ENCODE measurements around the gene HSD17B14. TPM values are rescaled to one million over a fixed set of nuclear protein-coding genes. Genes with fewer than 3 reads are reported as not detected.

Gene HSD17B14
- total and polyA plus RNA-seq, 9 of the 15 experiments (the other 6 are each of a cell fraction or from before 2014, with no cell fraction given): 0.16 TPM; not detected in 8

DNA sequence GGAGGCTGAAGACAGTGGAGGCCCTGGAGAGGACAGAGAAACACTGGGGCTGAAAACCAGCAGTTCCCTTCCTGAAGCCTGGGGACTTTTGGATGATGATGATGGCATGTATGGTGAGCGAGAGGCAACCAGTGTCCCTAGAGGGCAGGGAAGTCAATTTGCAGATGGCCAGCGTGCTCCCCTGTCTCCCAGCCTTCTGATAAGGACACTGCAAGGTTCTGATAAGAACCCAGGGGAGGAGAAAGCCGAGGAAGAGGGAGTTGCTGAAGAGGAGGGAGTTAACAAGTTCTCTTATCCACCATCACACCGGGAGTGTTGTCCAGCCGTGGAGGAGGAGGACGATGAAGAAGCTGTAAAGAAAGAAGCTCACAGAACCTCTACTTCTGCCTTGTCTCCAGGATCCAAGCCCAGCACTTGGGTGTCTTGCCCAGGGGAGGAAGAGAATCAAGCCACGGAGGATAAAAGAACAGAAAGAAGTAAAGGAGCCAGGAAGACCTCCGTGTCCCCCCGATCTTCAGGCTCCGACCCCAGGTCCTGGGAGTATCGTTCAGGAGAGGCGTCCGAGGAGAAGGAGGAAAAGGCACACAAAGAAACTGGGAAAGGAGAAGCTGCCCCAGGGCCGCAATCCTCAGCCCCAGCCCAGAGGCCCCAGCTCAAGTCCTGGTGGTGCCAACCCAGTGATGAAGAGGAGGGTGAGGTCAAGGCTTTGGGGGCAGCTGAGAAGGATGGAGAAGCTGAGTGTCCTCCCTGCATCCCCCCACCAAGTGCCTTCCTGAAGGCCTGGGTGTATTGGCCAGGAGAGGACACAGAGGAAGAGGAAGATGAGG, 37.4 kb upstream of the HSD17B14 start (continued):
- TF ChIP-seq, protein P1, sequence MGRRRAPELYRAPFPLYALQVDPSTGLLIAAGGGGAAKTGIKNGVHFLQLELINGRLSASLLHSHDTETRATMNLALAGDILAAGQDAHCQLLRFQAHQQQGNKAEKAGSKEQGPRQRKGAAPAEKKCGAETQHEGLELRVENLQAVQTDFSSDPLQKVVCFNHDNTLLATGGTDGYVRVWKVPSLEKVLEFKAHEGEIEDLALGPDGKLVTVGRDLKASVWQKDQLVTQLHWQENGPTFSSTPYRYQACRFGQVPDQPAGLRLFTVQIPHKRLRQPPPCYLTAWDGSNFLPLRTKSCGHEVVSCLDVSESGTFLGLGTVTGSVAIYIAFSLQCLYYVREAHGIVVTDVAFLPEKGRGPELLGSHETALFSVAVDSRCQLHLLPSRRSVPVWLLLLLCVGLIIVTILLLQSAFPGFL (CRISPR knock-in tag; IDR thresholded peaks at IDR 0.05): no peak
- TF ChIP-seq ZNF282 (CRISPR knock-in tag; IDR thresholded peaks at IDR 0.05): no peak
- TF ChIP-seq, protein P2, sequence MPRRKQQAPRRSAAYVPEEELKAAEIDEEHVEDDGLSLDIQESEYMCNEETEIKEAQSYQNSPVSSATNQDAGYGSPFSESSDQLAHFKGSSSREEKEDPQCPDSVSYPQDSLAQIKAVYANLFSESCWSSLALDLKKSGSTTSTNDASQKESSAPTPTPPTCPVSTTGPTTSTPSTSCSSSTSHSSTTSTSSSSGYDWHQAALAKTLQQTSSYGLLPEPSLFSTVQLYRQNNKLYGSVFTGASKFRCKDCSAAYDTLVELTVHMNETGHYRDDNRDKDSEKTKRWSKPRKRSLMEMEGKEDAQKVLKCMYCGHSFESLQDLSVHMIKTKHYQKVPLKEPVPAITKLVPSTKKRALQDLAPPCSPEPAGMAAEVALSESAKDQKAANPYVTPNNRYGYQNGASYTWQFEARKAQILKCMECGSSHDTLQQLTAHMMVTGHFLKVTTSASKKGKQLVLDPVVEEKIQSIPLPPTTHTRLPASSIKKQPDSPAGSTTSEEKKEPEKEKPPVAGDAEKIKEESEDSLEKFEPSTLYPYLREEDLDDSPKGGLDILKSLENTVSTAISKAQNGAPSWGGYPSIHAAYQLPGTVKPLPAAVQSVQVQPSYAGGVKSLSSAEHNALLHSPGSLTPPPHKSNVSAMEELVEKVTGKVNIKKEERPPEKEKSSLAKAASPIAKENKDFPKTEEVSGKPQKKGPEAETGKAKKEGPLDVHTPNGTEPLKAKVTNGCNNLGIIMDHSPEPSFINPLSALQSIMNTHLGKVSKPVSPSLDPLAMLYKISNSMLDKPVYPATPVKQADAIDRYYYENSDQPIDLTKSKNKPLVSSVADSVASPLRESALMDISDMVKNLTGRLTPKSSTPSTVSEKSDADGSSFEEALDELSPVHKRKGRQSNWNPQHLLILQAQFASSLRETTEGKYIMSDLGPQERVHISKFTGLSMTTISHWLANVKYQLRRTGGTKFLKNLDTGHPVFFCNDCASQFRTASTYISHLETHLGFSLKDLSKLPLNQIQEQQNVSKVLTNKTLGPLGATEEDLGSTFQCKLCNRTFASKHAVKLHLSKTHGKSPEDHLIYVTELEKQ (CRISPR knock-in tag; IDR thresholded peaks at IDR 0.05): no peak
- no peak for TF ChIP-seq TAF15 (IDR thresholded peaks at IDR 0.05; ENCODE audit: low read depth, low read length)
- TF ChIP-seq, protein P3, sequence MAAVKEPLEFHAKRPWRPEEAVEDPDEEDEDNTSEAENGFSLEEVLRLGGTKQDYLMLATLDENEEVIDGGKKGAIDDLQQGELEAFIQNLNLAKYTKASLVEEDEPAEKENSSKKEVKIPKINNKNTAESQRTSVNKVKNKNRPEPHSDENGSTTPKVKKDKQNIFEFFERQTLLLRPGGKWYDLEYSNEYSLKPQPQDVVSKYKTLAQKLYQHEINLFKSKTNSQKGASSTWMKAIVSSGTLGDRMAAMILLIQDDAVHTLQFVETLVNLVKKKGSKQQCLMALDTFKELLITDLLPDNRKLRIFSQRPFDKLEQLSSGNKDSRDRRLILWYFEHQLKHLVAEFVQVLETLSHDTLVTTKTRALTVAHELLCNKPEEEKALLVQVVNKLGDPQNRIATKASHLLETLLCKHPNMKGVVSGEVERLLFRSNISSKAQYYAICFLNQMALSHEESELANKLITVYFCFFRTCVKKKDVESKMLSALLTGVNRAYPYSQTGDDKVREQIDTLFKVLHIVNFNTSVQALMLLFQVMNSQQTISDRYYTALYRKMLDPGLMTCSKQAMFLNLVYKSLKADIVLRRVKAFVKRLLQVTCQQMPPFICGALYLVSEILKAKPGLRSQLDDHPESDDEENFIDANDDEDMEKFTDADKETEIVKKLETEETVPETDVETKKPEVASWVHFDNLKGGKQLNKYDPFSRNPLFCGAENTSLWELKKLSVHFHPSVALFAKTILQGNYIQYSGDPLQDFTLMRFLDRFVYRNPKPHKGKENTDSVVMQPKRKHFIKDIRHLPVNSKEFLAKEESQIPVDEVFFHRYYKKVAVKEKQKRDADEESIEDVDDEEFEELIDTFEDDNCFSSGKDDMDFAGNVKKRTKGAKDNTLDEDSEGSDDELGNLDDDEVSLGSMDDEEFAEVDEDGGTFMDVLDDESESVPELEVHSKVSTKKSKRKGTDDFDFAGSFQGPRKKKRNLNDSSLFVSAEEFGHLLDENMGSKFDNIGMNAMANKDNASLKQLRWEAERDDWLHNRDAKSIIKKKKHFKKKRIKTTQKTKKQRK (IDR thresholded peaks at IDR 0.05; ENCODE audit: borderline replicate concordance, low read depth, low read length): no peak
- TF ChIP-seq ZFP30 (CRISPR knock-in tag; IDR thresholded peaks at IDR 0.05; ENCODE audit: borderline replicate concordance): no peak
- peak; percentile 76; the same call in 1 of the 2 replicates for TF ChIP-seq ZKSCAN1 (IDR thresholded peaks at IDR 0.05; ENCODE audit: low read depth, low read length)
- TF ChIP-seq, protein P4, sequence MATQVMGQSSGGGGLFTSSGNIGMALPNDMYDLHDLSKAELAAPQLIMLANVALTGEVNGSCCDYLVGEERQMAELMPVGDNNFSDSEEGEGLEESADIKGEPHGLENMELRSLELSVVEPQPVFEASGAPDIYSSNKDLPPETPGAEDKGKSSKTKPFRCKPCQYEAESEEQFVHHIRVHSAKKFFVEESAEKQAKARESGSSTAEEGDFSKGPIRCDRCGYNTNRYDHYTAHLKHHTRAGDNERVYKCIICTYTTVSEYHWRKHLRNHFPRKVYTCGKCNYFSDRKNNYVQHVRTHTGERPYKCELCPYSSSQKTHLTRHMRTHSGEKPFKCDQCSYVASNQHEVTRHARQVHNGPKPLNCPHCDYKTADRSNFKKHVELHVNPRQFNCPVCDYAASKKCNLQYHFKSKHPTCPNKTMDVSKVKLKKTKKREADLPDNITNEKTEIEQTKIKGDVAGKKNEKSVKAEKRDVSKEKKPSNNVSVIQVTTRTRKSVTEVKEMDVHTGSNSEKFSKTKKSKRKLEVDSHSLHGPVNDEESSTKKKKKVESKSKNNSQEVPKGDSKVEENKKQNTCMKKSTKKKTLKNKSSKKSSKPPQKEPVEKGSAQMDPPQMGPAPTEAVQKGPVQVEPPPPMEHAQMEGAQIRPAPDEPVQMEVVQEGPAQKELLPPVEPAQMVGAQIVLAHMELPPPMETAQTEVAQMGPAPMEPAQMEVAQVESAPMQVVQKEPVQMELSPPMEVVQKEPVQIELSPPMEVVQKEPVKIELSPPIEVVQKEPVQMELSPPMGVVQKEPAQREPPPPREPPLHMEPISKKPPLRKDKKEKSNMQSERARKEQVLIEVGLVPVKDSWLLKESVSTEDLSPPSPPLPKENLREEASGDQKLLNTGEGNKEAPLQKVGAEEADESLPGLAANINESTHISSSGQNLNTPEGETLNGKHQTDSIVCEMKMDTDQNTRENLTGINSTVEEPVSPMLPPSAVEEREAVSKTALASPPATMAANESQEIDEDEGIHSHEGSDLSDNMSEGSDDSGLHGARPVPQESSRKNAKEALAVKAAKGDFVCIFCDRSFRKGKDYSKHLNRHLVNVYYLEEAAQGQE (IDR thresholded peaks at IDR 0.05; ENCODE audit: borderline replicate concordance): peak; percentile 43; the same call in 1 of the 2 replicates
- TF ChIP-seq, protein P4 (CRISPR knock-in tag; IDR thresholded peaks at IDR 0.05; ENCODE audit: low read depth): 0 out of 2 replicates have a peak, but pooled peaks have one; percentile 21
- TF ChIP-seq ZNF436 (CRISPR knock-in tag; IDR thresholded peaks at IDR 0.05): no peak

All from K562 (cell line).